VCaP (cell line): ENCODE results near the gene FGF14.
"Not testable (repeated sequence)": the region's sequence is repeated elsewhere in the genome, so short reads cannot be mapped to it uniquely, and the experiment has no call there.

ENCODE experiments used
- H3K27ac ChIP-seq: fragments of 450-650 bp; 2 replicates; pipeline ENCODE4 v1.5.1; 2017
- CTCF ChIP-seq: fragments of 450-650 bp; conservative IDR thresholded peaks from 2 replicates; pipeline ENCODE4 v1.5.1; 2017; ENCODE audit warnings: mild to moderate bottlenecking, moderate library complexity

The FGF14 gene

GRCh38 chr13:102139626-102140025, 262.2 kb downstream of the FGF14 start:
- TF ChIP-seq CTCF: no peak
- no peak overlapping the region for H3K27ac ChIP-seq

GRCh38 chr13:102138635-102139190, 263.1 kb downstream of the FGF14 start:
- TF ChIP-seq CTCF: no peak
- no peak overlapping the region for H3K27ac ChIP-seq

- H3K27ac ChIP-seq: not testable (repeated sequence)
Measured at GRCh38 chr13:102137904-102138303, 263.9 kb downstream of the FGF14 start.

- H3K27ac ChIP-seq: no peak overlapping the region
- TF ChIP-seq CTCF: no peak
Measured at GRCh38 chr13:102136735-102137296, 265.0 kb downstream of the FGF14 start.

- no peak overlapping the region for H3K27ac ChIP-seq
- TF ChIP-seq CTCF: no peak
Measured at GRCh38 chr13:102132777-102133295, 269.0 kb downstream of the FGF14 start.

GRCh38 chr13:102131246-102131645, 270.6 kb downstream of the FGF14 start:
- TF ChIP-seq CTCF: no peak
- H3K27ac ChIP-seq: no peak overlapping the region

GRCh38 chr13:102128216-102128810, 273.5 kb downstream of the FGF14 start:
- H3K27ac ChIP-seq: no peak overlapping the region
- TF ChIP-seq CTCF: no peak

GRCh38 chr13:102127153-102127552, 274.7 kb downstream of the FGF14 start:
- no peak overlapping the region for H3K27ac ChIP-seq
- TF ChIP-seq CTCF: no peak
